Transverse colon (tissue), 4 donors: ENCODE measurements around the gene RNF212. TPM values are rescaled to one million over a fixed set of nuclear protein-coding genes. Genes with fewer than 3 reads are reported as not detected.

Experiments
- DNase-seq: peaks from one replicate; pipeline ENCODE4 v3.0.0-alpha.2; 2019
- H3K27ac ChIP-seq, 4 donors: fragments of 200-600 bp; sonication (generic); 2 replicates each; pipeline ENCODE4 v1.5.1; 2016 to 2018; ENCODE audit warnings: inconsistent platforms in 4 of 4
- H3K27me3 ChIP-seq: fragments of 200-600 bp; sonication (generic); 2 replicates; pipeline ENCODE4 v1.5.1; 2017; ENCODE audit warnings: inconsistent platforms
- H3K36me3 ChIP-seq, 4 donors: fragments of 200-600 bp; sonication (generic); 2 replicates each; pipeline ENCODE4 v1.5.1; 2017 to 2019; ENCODE audit warnings: inconsistent platforms in 4 of 4
- H3K4me1 ChIP-seq, 4 donors: fragments of 200-600 bp; sonication (generic); 2 replicates each; pipeline ENCODE4 v1.5.1; 2017 to 2020; ENCODE audit warnings: inconsistent platforms in 4 of 4
- H3K4me3 ChIP-seq, 4 donors: fragments of 200-600 bp; sonication (generic); 1 replicate in 1 of 4; 2 replicates in 3 of 4; pipeline versions ENCODE4 v1.5.1 to v1.6.1; 2017 to 2019; ENCODE audit warnings: inconsistent platforms in 4 of 4
- H3K9me3 ChIP-seq, 2 donors: fragments of 200-600 bp; sonication (generic); 2 replicates each; pipeline ENCODE4 v1.5.1; 2017 to 2019; ENCODE audit warnings: inconsistent platforms in 2 of 2
- CTCF ChIP-seq, 5 experiments: fragments of 200-600 bp in 3 of 5; fragments of 450-650 bp in 2 of 5; sonication (generic) in 3 of 5; IDR thresholded peaks; 1 replicate in 2 of 5; 2 replicates in 3 of 5; pipeline ENCODE4 v1.5.1; 2016 to 2017; ENCODE audit warnings: antibody characterized with exemption in 5 of 5, inconsistent platforms in 3 of 5, mild to moderate bottlenecking in 2 of 5, moderate library complexity in 1 of 5
- EP300 ChIP-seq: sonication (generic); formaldehyde crosslinking; IDR thresholded peaks from one replicate; pipeline ENCODE4 v1.6.1; 2017; ENCODE audit warnings: antibody characterized with exemption, low read depth
- POLR2A ChIP-seq: fragments of 450-650 bp; IDR thresholded peaks from one replicate; pipeline ENCODE4 v1.6.1; 2016; ENCODE audit warnings: antibody characterized with exemption, mild to moderate bottlenecking, moderate library complexity
- POLR2AphosphoS5 ChIP-seq, 3 donors: sonication (generic); formaldehyde crosslinking; IDR thresholded peaks; one replicate each; pipeline ENCODE4 v1.6.1; 2016; ENCODE audit warnings: antibody characterized with exemption in 3 of 3
- WGBS, 2 donors: methylation state at CpG; one replicate each; pipeline ENCODE4 v1.1.5; 2018; ENCODE audit warnings: low coverage in 1 of 2; 5-methylcytosine and 5-hydroxymethylcytosine counted together
- in situ Hi-C, 4 donors: fragments of 200-750 bp; cut with MboI; loops; one replicate each; pipeline versions ENCODE4 v1.15.0 to v1.15.1; 2017; ENCODE audit warnings: low sequenced_read_pairs in 3 of 4, low pct_ligation_motif_present in 1 of 4, low pct_unique_long_range_greater_than_20kb in 1 of 4
- intact Hi-C: fragments of 100-400 bp; cut with DNase I; formaldehyde crosslinking; loops from one replicate; pipeline ENCODE4 v1.15.1; 2023; ENCODE audit warnings: low total_unique reads
- total RNA-seq, 4 donors: library from RNA; depleted of rRNA; stranded (reverse); fragments of >200 nt; gene quantifications; one replicate each; pipeline ENCODE4 v1.1.0, GENCODE V29; 2016

The RNF212 gene
- total RNA-seq, 4 donors from 2014 or later = 2.5 to 9.1 TPM; not detected in 2

GRCh38 chr4:1039493-1040343, 73.6 kb downstream of the RNF212 start:
- H3K4me3 ChIP-seq = no peak overlapping the region
- H3K36me3 ChIP-seq = no peaks in the 10 kb centered on the region
- DNase-seq = peak; percentile 44
- in situ Hi-C loops (no loop called here), intact Hi-C loops (no loop called here)
- WGBS, 2 donors = 47% methylated on average over 12 of the region's 20 CpGs; no CpG with 5 or more reads in 1 of the 2 donors
- H3K27ac ChIP-seq = no peak overlapping the region
- peaks cover 30% of the 10 kb centered on the region for H3K27me3 ChIP-seq
- TF ChIP-seq EP300 (no peak), POLR2A (no peak), POLR2AphosphoS5 (IDR thresholded peaks at IDR 0.05) (no peak), CTCF (IDR thresholded peaks at IDR 0.05) (no peak)
- H3K9me3 ChIP-seq = no peaks in the 10 kb centered on the region
- H3K4me1 ChIP-seq = peaks cover 0 to 44% (median 25%) of the 10 kb centered on the region in 4 donors

GRCh38 chr4:1038948-1039492, 74.3 kb downstream of the RNF212 start:
- whole genome bisulfite sequencing, 2 donors = 72% methylated on average over 15 of the region's 16 CpGs; no CpG with 5 or more reads in 1 of the 2 donors
- in situ Hi-C loops = no loop called here
- Histone ChIP-seq H3K4me1 (peaks cover 0 to 41% (median 24%) of the 10 kb centered on the region in 4 donors), H3K27me3 (peaks cover 28% of the 10 kb centered on the region), H3K27ac (no peak overlapping the region), H3K9me3 (no peaks in the 10 kb centered on the region), H3K36me3 (no peaks in the 10 kb centered on the region), H3K4me3 (no peak overlapping the region)
- intact Hi-C loops = no loop called here
- DNase-seq = no peak
- TF ChIP-seq POLR2A = no peak
- TF ChIP-seq CTCF (IDR thresholded peaks at IDR 0.05) = no peak
- no peak for TF ChIP-seq EP300
- TF ChIP-seq POLR2AphosphoS5 (IDR thresholded peaks at IDR 0.05) = no peak

- intact Hi-C loops = no loop called here
- Histone ChIP-seq H3K36me3 (no peaks in the 10 kb centered on the region), H3K27me3 (peaks cover 38% of the 10 kb centered on the region), H3K4me3 (no peak overlapping the region), H3K9me3 (no peaks in the 10 kb centered on the region), H3K4me1 (peaks cover 0 to 41% (median 18%) of the 10 kb centered on the region in 4 donors), H3K27ac (no peak overlapping the region)
- 84% methylated on average over 19 of the region's 26 CpGs; no CpG with 5 or more reads in 1 of the 2 donors for whole genome bisulfite sequencing, 2 donors
- in situ Hi-C loops = no loop called here
- DNase-seq = no peak
- TF ChIP-seq POLR2AphosphoS5 (IDR thresholded peaks at IDR 0.05) = no peak
- no peak for TF ChIP-seq EP300
- no peak for TF ChIP-seq CTCF (IDR thresholded peaks at IDR 0.05)
- TF ChIP-seq POLR2A = no peak
Observed at GRCh38 chr4:1036976-1037810, 76.2 kb downstream of the RNF212 start.

DNA sequence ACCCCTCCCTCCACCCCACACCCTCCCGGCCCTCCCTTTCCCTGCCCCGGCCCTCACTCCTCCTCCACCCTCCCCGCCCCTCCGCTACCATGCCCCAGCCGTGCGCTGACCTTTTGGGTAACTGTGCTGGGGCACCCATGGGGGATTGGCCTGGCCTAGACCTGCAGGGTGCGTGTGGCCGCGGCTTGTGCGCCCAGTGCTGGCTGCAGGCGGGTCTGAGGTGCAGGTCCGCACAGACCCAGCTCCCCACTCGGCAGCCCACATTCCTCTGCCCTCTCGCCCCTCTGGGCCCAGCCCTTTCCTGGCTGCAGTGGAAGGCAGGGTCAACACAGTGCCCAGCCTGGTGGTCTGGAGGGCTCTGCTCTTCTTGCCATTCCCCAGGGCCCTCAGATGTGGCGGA, 77.3 kb downstream of the RNF212 start:
- no peak overlapping the region for H3K4me3 ChIP-seq
- H3K36me3 ChIP-seq = no peaks in the 10 kb centered on the region
- no peak for TF ChIP-seq CTCF (IDR thresholded peaks at IDR 0.05)
- no peak for TF ChIP-seq POLR2AphosphoS5 (IDR thresholded peaks at IDR 0.05)
- no peak for TF ChIP-seq POLR2A
- no peak for TF ChIP-seq EP300
- H3K4me1 ChIP-seq = peaks cover 0 to 31% (median 9%) of the 10 kb centered on the region in 4 donors
- H3K27me3 ChIP-seq = peaks cover 42% of the 10 kb centered on the region
- 78% methylated on average over 2 of the region's 15 CpGs; no CpG with 5 or more reads in 1 of the 2 donors for WGBS, 2 donors
- no peak for DNase-seq
- H3K9me3 ChIP-seq = no peaks in the 10 kb centered on the region
- in situ Hi-C loops (no loop called here), intact Hi-C loops (no loop called here)
- H3K27ac ChIP-seq = no peak overlapping the region
